ENCODE data around the gene COL16A1. TPM values are rescaled to one million over a fixed set of nuclear protein-coding genes. Genes with fewer than 3 reads are reported as not detected.

The COL16A1 gene
- total RNA-seq, 4 donors from 2014 or later = 67.2 to 169 (median 149) TPM

DNA sequence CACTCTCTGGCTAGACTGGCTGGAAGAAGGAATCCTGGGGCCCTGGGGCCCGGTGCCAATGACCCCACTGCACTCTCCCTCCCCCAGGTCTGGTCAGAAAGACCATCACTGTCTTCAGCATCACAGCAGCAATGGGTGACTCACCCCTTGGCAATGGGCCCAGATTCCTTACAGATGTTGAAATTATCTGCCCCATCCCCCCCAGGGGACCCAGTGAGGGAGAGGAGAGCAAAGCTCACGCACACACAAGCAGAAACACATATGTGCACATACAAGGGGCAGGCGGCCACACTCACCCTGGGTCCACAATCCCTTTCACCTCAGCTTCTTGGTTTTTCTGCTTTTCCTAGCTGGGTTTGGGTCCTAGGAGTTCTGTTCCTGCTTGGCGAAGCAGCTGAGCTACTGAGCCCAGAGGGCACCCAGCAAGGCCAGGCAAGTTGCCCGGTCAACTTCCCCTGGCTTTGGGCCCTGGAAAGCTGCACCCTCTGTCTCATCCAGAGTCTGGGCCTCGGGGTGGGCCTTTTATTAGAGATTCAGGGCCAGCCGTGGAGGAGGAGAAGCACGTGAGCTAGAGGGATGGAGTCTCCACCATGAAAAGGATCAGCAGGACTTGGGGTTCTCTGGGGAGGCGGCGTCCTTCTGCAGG, 2.6 kb downstream of the COL16A1 start:
- TF ChIP-seq, protein P1, sequence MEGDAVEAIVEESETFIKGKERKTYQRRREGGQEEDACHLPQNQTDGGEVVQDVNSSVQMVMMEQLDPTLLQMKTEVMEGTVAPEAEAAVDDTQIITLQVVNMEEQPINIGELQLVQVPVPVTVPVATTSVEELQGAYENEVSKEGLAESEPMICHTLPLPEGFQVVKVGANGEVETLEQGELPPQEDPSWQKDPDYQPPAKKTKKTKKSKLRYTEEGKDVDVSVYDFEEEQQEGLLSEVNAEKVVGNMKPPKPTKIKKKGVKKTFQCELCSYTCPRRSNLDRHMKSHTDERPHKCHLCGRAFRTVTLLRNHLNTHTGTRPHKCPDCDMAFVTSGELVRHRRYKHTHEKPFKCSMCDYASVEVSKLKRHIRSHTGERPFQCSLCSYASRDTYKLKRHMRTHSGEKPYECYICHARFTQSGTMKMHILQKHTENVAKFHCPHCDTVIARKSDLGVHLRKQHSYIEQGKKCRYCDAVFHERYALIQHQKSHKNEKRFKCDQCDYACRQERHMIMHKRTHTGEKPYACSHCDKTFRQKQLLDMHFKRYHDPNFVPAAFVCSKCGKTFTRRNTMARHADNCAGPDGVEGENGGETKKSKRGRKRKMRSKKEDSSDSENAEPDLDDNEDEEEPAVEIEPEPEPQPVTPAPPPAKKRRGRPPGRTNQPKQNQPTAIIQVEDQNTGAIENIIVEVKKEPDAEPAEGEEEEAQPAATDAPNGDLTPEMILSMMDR (IDR thresholded peaks at IDR 0.05) = no peak
- TF ChIP-seq EP300 (IDR thresholded peaks at IDR 0.05) (no peak), POLR2A (IDR thresholded peaks at IDR 0.05) (no peak), POLR2AphosphoS5 (IDR thresholded peaks at IDR 0.05) (peak; percentile 92)
- Histone ChIP-seq H3K4me1 (peaks cover 7 to 96% (median 50%) of the 10 kb centered on the region in 3 donors), H3K9me3 (no peaks in the 10 kb centered on the region), H3K27me3 (no peaks in the 10 kb centered on the region), H3K27ac (peak overlapping the region; percentile 71 to 92 (median 88)), H3K4me3 (peak overlapping the region in 1 of 2 donors; percentile 57), H3K36me3 (peaks cover 0 to 32% of the 10 kb centered on the region in 2 donors)
- peak; percentile 77 for ATAC-seq
- 14% methylated on average over 3 of the region's 10 CpGs; no CpG with 5 or more reads in 1 of the 2 donors for WGBS, 2 donors (ENCODE audit: low coverage in 1 of 2)

GRCh38 chr1:31700468-31701090, 3.2 kb downstream of the COL16A1 start:
- Histone ChIP-seq H3K4me3 (no peak overlapping the region), H3K27me3 (no peaks in the 10 kb centered on the region), H3K36me3 (peaks cover 0 to 32% of the 10 kb centered on the region in 2 donors), H3K4me1 (peaks cover 7 to 100% (median 50%) of the 10 kb centered on the region in 3 donors), H3K27ac (peak overlapping the region; percentile 71 to 92 (median 88)), H3K9me3 (no peaks in the 10 kb centered on the region)
- TF ChIP-seq EP300 (IDR thresholded peaks at IDR 0.05) = no peak
- TF ChIP-seq POLR2A (IDR thresholded peaks at IDR 0.05) = no peak
- TF ChIP-seq, protein P1 (IDR thresholded peaks at IDR 0.05) = no peak
- TF ChIP-seq POLR2AphosphoS5 (IDR thresholded peaks at IDR 0.05) = no peak
- 52 to 61% methylated on average over 5 to 6 of the region's 7 CpGs for WGBS, 2 donors (ENCODE audit: low coverage in 1 of 2)
- ATAC-seq = peak; percentile 2

- Histone ChIP-seq H3K36me3 (peaks cover 0 to 43% of the 10 kb centered on the region in 2 donors), H3K4me3 (no peak overlapping the region), H3K27ac (peak overlapping the region in 3 of 4 donors; percentile 88 to 92 (median 88)), H3K9me3 (no peaks in the 10 kb centered on the region), H3K4me1 (peaks cover 7 to 92% (median 43%) of the 10 kb centered on the region in 3 donors), H3K27me3 (no peaks in the 10 kb centered on the region)
- ATAC-seq = no peak
- 43 to 49% methylated on average over 3 of the region's 10 CpGs for WGBS, 2 donors (ENCODE audit: low coverage in 1 of 2)
- TF ChIP-seq POLR2AphosphoS5 (IDR thresholded peaks at IDR 0.05) = no peak
- TF ChIP-seq POLR2A (IDR thresholded peaks at IDR 0.05) = no peak
- TF ChIP-seq, protein P1 (IDR thresholded peaks at IDR 0.05) = no peak
- no peak for TF ChIP-seq EP300 (IDR thresholded peaks at IDR 0.05)
These were observed 4.4 kb downstream of the COL16A1 start for GRCh38 chr1:31699341-31699891.

GRCh38 chr1:31697369-31697984, 6.3 kb downstream of the COL16A1 start:
- 81 to 84% methylated on average over 5 to 7 of the region's 12 CpGs for WGBS, 2 donors (ENCODE audit: low coverage in 1 of 2)
- H3K36me3 ChIP-seq = peaks cover 0 to 49% of the 10 kb centered on the region in 2 donors
- no peak for ATAC-seq

More at GRCh38 chr1:31697369-31697984, 6.3 kb downstream of the COL16A1 start:
- TF ChIP-seq POLR2AphosphoS5 (IDR thresholded peaks at IDR 0.05) (no peak), POLR2A (IDR thresholded peaks at IDR 0.05) (no peak), EP300 (IDR thresholded peaks at IDR 0.05) (no peak)
- TF ChIP-seq, protein P1 (IDR thresholded peaks at IDR 0.05) = no peak
- H3K9me3 ChIP-seq = no peaks in the 10 kb centered on the region
- H3K27ac ChIP-seq = peak overlapping the region in 2 of 4 donors; percentile 1 to 92
- no peaks in the 10 kb centered on the region for H3K27me3 ChIP-seq
- H3K4me3 ChIP-seq = no peak overlapping the region
- H3K4me1 ChIP-seq = peaks cover 7 to 73% (median 27%) of the 10 kb centered on the region in 3 donors
